Measurements from ENCODE around the gene STT3B. TPM values are rescaled to one million over a fixed set of nuclear protein-coding genes. Genes with fewer than 3 reads are reported as not detected.

The STT3B gene
- total RNA-seq, 1 experiment from 2014 or later, result 149 TPM

GRCh38 chr3:31523543-31523942, 9.2 kb upstream of the STT3B start:
- ATAC-seq, result no peak
- BruUV-seq (replicated peaks), result no TSS peak
- no peak for TF ChIP-seq EZH2 (IDR thresholded peaks at IDR 0.05; ENCODE audit: low read length, unreplicated experiment)
- TF ChIP-seq EZH2phosphoT487 (IDR thresholded peaks at IDR 0.05; ENCODE audit: borderline replicate concordance, low read length), result no peak
- no peak for TF ChIP-seq CTCF (conservative IDR thresholded peaks at IDR 0.05; ENCODE audit: low read depth, low read length)
- no peaks in the 10 kb centered on the region for H3K27me3 ChIP-seq (ENCODE audit: low read length)
- no peaks in the 10 kb centered on the region for H3K9me3 ChIP-seq (ENCODE audit: low read length)
- no peaks in the 10 kb centered on the region for H3K36me3 ChIP-seq (ENCODE audit: low read depth, low read length)
- H3K4me1 ChIP-seq (ENCODE audit: insufficient read depth, low read length), result no peaks in the 10 kb centered on the region
- no peak for DNase-seq
- H2AFZ ChIP-seq (ENCODE audit: low read length), result no peak overlapping the region
- no peaks in the 10 kb centered on the region for H3K9me2 ChIP-seq (replicated peaks; ENCODE audit: low read length)
- H3K4me3 ChIP-seq (ENCODE audit: low read length), result no peak overlapping the region
- no peak overlapping the region for H3K27ac ChIP-seq (ENCODE audit: low read length)
- H3K4me2 ChIP-seq (ENCODE audit: low read length), result no peak overlapping the region
- intact Hi-C loops (cut with micrococcal nuclease), result no loop called here
- CTCF ChIA-PET, result no interaction called here
- no peak overlapping the region for H3K9ac ChIP-seq (ENCODE audit: low read length)
- no peaks in the 10 kb centered on the region for H3K79me2 ChIP-seq (ENCODE audit: low read length)
- no peaks in the 10 kb centered on the region for H4K20me1 ChIP-seq (ENCODE audit: low read length)
- POLR2A ChIA-PET (ENCODE audit: unreplicated experiment), result interaction anchor here (0.6 kb wide), 1 partner anchor 306 kb away, joined by 3 read pairs; no protein-coding TSS in a partner anchor
- no peaks in the 10 kb centered on the region for H3F3A ChIP-seq (ENCODE audit: low read length, unreplicated experiment)

GRCh38 chr3:31525532-31525931, 7.2 kb upstream of the STT3B start:
- Histone ChIP-seq H3K36me3 (ENCODE audit: low read depth, low read length) (no peaks in the 10 kb centered on the region), H3K4me3 (ENCODE audit: low read length) (no peak overlapping the region), H3K27me3 (ENCODE audit: low read length) (no peaks in the 10 kb centered on the region), H3K4me2 (ENCODE audit: low read length) (no peak overlapping the region), H2AFZ (ENCODE audit: low read length) (no peak overlapping the region), H3K4me1 (ENCODE audit: insufficient read depth, low read length) (peaks cover 3% of the 10 kb centered on the region; the same call in 1 of the 2 replicates), H3K9me3 (ENCODE audit: low read length) (no peaks in the 10 kb centered on the region), H3K9me2 (replicated peaks; ENCODE audit: low read length) (no peaks in the 10 kb centered on the region), H3K9ac (ENCODE audit: low read length) (no peak overlapping the region), H3K79me2 (ENCODE audit: low read length) (peaks cover 3% of the 10 kb centered on the region; the same call in 1 of the 2 replicates), H4K20me1 (ENCODE audit: low read length) (no peaks in the 10 kb centered on the region), H3F3A (ENCODE audit: low read length, unreplicated experiment) (no peaks in the 10 kb centered on the region), H3K27ac (ENCODE audit: low read length) (no peak overlapping the region)
- CTCF ChIA-PET, result no interaction called here
- POLR2A ChIA-PET (ENCODE audit: unreplicated experiment), result no interaction called here
- BruUV-seq (replicated peaks), result no TSS peak
- DNase-seq, result no peak
- intact Hi-C loops (cut with micrococcal nuclease), result no loop called here
- TF ChIP-seq CTCF (conservative IDR thresholded peaks at IDR 0.05; ENCODE audit: low read depth, low read length) (no peak), EZH2phosphoT487 (IDR thresholded peaks at IDR 0.05; ENCODE audit: borderline replicate concordance, low read length) (no peak), EZH2 (IDR thresholded peaks at IDR 0.05; ENCODE audit: low read length, unreplicated experiment) (no peak)
- ATAC-seq, result no peak

GRCh38 chr3:31529421-31529820, 3.3 kb upstream of the STT3B start:
- H3K27me3 ChIP-seq (ENCODE audit: low read length), result no peaks in the 10 kb centered on the region
- intact Hi-C loops (cut with micrococcal nuclease), result no loop called here
- ATAC-seq (no peak), DNase-seq (no peak)
- no peak overlapping the region for H3K9ac ChIP-seq (ENCODE audit: low read length)
- no peaks in the 10 kb centered on the region for H3K9me2 ChIP-seq (replicated peaks; ENCODE audit: low read length)
- no TSS peak for BruUV-seq (replicated peaks)
- H3K27ac ChIP-seq (ENCODE audit: low read length), result no peak overlapping the region
- peaks cover 9% of the 10 kb centered on the region for H3K4me1 ChIP-seq (ENCODE audit: insufficient read depth, low read length)
- TF ChIP-seq EZH2 (IDR thresholded peaks at IDR 0.05; ENCODE audit: low read length, unreplicated experiment), result no peak
- TF ChIP-seq EZH2phosphoT487 (IDR thresholded peaks at IDR 0.05; ENCODE audit: borderline replicate concordance, low read length), result no peak
- TF ChIP-seq CTCF (conservative IDR thresholded peaks at IDR 0.05; ENCODE audit: low read depth, low read length), result no peak
- no peaks in the 10 kb centered on the region for H3K9me3 ChIP-seq (ENCODE audit: low read length)
- CTCF ChIA-PET, result no interaction called here
- no peaks in the 10 kb centered on the region for H3F3A ChIP-seq (ENCODE audit: low read length, unreplicated experiment)
- no peaks in the 10 kb centered on the region for H3K36me3 ChIP-seq (ENCODE audit: low read depth, low read length)
- POLR2A ChIA-PET (ENCODE audit: unreplicated experiment), result no interaction called here
- no peak overlapping the region for H3K4me3 ChIP-seq (ENCODE audit: low read length)
- no peak overlapping the region for H2AFZ ChIP-seq (ENCODE audit: low read length)
- H3K79me2 ChIP-seq (ENCODE audit: low read length), result peaks cover 30% of the 10 kb centered on the region
- H4K20me1 ChIP-seq (ENCODE audit: low read length), result peaks cover 11% of the 10 kb centered on the region
- no peak overlapping the region for H3K4me2 ChIP-seq (ENCODE audit: low read length)
